ENCODE results near the gene CYP4F22. TPM values are rescaled to one million over a fixed set of nuclear protein-coding genes. Genes with fewer than 3 reads are reported as not detected.
A peak's percentile ranks its signal among the peaks of the same experiment; 100 is the strongest.

The CYP4F22 gene
- total and polyA plus RNA-seq, 9 of the 15 experiments (the other 6 are each of a cell fraction or from before 2014, with no cell fraction given), result not detected

DNA sequence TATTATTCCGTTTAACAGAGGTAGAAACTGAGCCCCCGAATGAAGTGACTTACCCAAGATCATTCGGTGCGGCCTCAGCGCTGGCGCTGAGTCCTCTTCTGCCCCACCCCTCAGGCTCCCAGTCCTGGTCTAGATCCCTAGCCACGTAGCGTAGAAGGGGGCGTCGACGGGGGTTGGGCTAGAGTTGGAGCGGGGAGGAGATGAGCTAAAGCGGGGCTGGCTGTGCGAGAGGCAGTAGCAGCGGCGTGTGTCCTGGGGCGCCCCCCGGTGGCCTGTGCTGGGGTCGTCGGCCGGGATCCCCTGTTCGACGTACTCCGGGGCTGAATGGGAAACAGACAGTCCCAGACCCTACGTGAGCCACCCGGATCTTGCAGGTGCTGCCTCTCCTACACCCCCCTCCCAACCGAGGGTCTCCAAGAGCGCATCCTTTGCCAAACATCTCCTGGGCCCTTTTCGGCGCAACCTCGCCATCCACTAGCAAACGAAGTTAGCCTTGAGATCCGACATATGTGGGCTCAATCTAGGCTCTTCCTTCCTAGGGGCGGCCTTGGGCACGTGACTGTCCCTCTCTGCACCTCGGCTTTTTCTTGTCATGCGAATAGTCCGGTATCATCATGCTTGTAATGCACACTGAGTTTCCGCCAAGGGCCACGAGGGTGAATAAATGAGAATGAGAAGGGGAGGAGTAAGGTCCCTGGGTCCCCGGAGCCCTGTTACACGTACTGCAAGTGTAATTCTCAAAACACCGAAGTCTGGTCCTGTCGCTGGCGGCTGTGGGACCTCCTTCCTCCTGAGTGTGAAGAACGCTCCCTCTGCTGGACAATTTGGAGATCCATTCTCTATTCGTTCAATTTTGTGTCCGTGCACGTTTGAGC, 47.7 kb downstream of the CYP4F22 start (continued):
- TF ChIP-seq ZNF23 (CRISPR knock-in tag; IDR thresholded peaks at IDR 0.05) (no peak), ZNF224 (CRISPR knock-in tag; IDR thresholded peaks at IDR 0.05) (no peak), STAG1 (CRISPR knock-in tag; IDR thresholded peaks at IDR 0.05; ENCODE audit: borderline replicate concordance) (peak; percentile 92), BRD9 (IDR thresholded peaks at IDR 0.05; ENCODE audit: low read depth, partially characterized antibody) (no peak), ZBTB17 (CRISPR knock-in tag; IDR thresholded peaks at IDR 0.05) (peak; percentile 59; the same call in 1 of the 2 replicates), RFX5 (IDR thresholded peaks at IDR 0.05; ENCODE audit: low read depth, low read length) (no peak), ZMIZ1 (IDR thresholded peaks at IDR 0.05; ENCODE audit: low read depth in 2 of 2, low read length in 2 of 2) (no peak), MAX (CRISPR knock-in tag; IDR thresholded peaks at IDR 0.05) (peak; percentile 54; the same call in 1 of the 2 replicates), XRCC5 (IDR thresholded peaks at IDR 0.05; ENCODE audit: low read depth, low read length) (peak; percentile 74; the same call in 1 of the 2 replicates)
- TF ChIP-seq, protein P1, sequence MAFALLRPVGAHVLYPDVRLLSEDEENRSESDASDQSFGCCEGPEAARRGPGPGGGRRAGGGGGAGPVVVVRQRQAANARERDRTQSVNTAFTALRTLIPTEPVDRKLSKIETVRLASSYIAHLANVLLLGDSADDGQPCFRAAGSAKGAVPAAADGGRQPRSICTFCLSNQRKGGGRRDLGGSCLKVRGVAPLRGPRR (CRISPR knock-in tag; IDR thresholded peaks at IDR 0.05), result no peak
- TF ChIP-seq, protein P2, sequence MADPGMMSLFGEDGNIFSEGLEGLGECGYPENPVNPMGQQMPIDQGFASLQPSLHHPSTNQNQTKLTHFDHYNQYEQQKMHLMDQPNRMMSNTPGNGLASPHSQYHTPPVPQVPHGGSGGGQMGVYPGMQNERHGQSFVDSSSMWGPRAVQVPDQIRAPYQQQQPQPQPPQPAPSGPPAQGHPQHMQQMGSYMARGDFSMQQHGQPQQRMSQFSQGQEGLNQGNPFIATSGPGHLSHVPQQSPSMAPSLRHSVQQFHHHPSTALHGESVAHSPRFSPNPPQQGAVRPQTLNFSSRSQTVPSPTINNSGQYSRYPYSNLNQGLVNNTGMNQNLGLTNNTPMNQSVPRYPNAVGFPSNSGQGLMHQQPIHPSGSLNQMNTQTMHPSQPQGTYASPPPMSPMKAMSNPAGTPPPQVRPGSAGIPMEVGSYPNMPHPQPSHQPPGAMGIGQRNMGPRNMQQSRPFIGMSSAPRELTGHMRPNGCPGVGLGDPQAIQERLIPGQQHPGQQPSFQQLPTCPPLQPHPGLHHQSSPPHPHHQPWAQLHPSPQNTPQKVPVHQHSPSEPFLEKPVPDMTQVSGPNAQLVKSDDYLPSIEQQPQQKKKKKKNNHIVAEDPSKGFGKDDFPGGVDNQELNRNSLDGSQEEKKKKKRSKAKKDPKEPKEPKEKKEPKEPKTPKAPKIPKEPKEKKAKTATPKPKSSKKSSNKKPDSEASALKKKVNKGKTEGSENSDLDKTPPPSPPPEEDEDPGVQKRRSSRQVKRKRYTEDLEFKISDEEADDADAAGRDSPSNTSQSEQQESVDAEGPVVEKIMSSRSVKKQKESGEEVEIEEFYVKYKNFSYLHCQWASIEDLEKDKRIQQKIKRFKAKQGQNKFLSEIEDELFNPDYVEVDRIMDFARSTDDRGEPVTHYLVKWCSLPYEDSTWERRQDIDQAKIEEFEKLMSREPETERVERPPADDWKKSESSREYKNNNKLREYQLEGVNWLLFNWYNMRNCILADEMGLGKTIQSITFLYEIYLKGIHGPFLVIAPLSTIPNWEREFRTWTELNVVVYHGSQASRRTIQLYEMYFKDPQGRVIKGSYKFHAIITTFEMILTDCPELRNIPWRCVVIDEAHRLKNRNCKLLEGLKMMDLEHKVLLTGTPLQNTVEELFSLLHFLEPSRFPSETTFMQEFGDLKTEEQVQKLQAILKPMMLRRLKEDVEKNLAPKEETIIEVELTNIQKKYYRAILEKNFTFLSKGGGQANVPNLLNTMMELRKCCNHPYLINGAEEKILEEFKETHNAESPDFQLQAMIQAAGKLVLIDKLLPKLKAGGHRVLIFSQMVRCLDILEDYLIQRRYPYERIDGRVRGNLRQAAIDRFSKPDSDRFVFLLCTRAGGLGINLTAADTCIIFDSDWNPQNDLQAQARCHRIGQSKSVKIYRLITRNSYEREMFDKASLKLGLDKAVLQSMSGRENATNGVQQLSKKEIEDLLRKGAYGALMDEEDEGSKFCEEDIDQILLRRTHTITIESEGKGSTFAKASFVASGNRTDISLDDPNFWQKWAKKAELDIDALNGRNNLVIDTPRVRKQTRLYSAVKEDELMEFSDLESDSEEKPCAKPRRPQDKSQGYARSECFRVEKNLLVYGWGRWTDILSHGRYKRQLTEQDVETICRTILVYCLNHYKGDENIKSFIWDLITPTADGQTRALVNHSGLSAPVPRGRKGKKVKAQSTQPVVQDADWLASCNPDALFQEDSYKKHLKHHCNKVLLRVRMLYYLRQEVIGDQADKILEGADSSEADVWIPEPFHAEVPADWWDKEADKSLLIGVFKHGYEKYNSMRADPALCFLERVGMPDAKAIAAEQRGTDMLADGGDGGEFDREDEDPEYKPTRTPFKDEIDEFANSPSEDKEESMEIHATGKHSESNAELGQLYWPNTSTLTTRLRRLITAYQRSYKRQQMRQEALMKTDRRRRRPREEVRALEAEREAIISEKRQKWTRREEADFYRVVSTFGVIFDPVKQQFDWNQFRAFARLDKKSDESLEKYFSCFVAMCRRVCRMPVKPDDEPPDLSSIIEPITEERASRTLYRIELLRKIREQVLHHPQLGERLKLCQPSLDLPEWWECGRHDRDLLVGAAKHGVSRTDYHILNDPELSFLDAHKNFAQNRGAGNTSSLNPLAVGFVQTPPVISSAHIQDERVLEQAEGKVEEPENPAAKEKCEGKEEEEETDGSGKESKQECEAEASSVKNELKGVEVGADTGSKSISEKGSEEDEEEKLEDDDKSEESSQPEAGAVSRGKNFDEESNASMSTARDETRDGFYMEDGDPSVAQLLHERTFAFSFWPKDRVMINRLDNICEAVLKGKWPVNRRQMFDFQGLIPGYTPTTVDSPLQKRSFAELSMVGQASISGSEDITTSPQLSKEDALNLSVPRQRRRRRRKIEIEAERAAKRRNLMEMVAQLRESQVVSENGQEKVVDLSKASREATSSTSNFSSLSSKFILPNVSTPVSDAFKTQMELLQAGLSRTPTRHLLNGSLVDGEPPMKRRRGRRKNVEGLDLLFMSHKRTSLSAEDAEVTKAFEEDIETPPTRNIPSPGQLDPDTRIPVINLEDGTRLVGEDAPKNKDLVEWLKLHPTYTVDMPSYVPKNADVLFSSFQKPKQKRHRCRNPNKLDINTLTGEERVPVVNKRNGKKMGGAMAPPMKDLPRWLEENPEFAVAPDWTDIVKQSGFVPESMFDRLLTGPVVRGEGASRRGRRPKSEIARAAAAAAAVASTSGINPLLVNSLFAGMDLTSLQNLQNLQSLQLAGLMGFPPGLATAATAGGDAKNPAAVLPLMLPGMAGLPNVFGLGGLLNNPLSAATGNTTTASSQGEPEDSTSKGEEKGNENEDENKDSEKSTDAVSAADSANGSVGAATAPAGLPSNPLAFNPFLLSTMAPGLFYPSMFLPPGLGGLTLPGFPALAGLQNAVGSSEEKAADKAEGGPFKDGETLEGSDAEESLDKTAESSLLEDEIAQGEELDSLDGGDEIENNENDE (IDR thresholded peaks at IDR 0.05; ENCODE audit: low read depth, low read length), result no peak

All from K562 (cell line).